ENCODE results near the gene FBXL17. TPM values are rescaled to one million over a fixed set of nuclear protein-coding genes. Genes with fewer than 3 reads are reported as not detected.

FBXL17 gene
- total RNA-seq, 2 donors from 2014 or later, result 14.1 to 22.8 TPM

GRCh38 chr5:108081707-108082106 lies 300.2 kb downstream of the FBXL17 start:
- intact Hi-C loops (cut with DNase I), result no loop called here
- no peaks in the 10 kb centered on the region for H3K9me3 ChIP-seq

GRCh38 chr5:108079753-108080152 lies 302.1 kb downstream of the FBXL17 start:
- Histone ChIP-seq H3K27ac (no peak overlapping the region), H3K4me3 (no peak overlapping the region), H3K27me3 (no peaks in the 10 kb centered on the region), H3K4me1 (no peaks in the 10 kb centered on the region), H3K9me3 (no peaks in the 10 kb centered on the region), H3K36me3 (no peaks in the 10 kb centered on the region), H3K9ac (ENCODE audit: low read depth in 2 of 2, low read length in 2 of 2) (no peak overlapping the region)
- TF ChIP-seq CTCF (IDR thresholded peaks at IDR 0.05), result no peak
- DNase-seq, result no peak
- intact Hi-C loops (cut with DNase I), result no loop called here

More at GRCh38 chr5:108081707-108082106, 300.2 kb downstream of the FBXL17 start:
- no peak for DNase-seq
- Histone ChIP-seq H3K4me3 (no peak overlapping the region), H3K36me3 (no peaks in the 10 kb centered on the region), H3K27me3 (no peaks in the 10 kb centered on the region), H3K27ac (no peak overlapping the region), H3K4me1 (no peaks in the 10 kb centered on the region), H3K9ac (ENCODE audit: low read depth in 2 of 2, low read length in 2 of 2) (no peak overlapping the region)
- TF ChIP-seq CTCF (IDR thresholded peaks at IDR 0.05), result no peak

- no peaks in the 10 kb centered on the region for H3K4me1 ChIP-seq
- H3K36me3 ChIP-seq, result no peaks in the 10 kb centered on the region
- no peak overlapping the region for H3K4me3 ChIP-seq
- intact Hi-C loops (cut with DNase I), result no loop called here
- no peak for DNase-seq
- no peak overlapping the region for H3K9ac ChIP-seq (ENCODE audit: low read depth in 2 of 2, low read length in 2 of 2)
- no peaks in the 10 kb centered on the region for H3K9me3 ChIP-seq
- no peak for TF ChIP-seq CTCF (IDR thresholded peaks at IDR 0.05)
- H3K27me3 ChIP-seq, result no peaks in the 10 kb centered on the region
- no peak overlapping the region for H3K27ac ChIP-seq
These were observed 303.0 kb downstream of the FBXL17 start for GRCh38 chr5:108078882-108079281.

- no peak overlapping the region for H3K4me3 ChIP-seq
- no peak for DNase-seq
- H3K27ac ChIP-seq, result no peak overlapping the region
- TF ChIP-seq CTCF (IDR thresholded peaks at IDR 0.05), result no peak
- H3K9me3 ChIP-seq, result no peaks in the 10 kb centered on the region
- no peaks in the 10 kb centered on the region for H3K4me1 ChIP-seq
- no peaks in the 10 kb centered on the region for H3K27me3 ChIP-seq
- intact Hi-C loops (cut with DNase I), result no loop called here
- H3K36me3 ChIP-seq, result no peaks in the 10 kb centered on the region
- no peak overlapping the region for H3K9ac ChIP-seq (ENCODE audit: low read depth in 2 of 2, low read length in 2 of 2)
These were observed 303.6 kb downstream of the FBXL17 start for GRCh38 chr5:108078345-108078744.

- no peak overlapping the region for H3K27ac ChIP-seq
- H3K9me3 ChIP-seq, result no peaks in the 10 kb centered on the region
- no peaks in the 10 kb centered on the region for H3K4me1 ChIP-seq
- no peaks in the 10 kb centered on the region for H3K27me3 ChIP-seq
- no peaks in the 10 kb centered on the region for H3K36me3 ChIP-seq
- TF ChIP-seq CTCF (IDR thresholded peaks at IDR 0.05), result no peak
- H3K9ac ChIP-seq (ENCODE audit: low read depth in 2 of 2, low read length in 2 of 2), result no peak overlapping the region
- H3K4me3 ChIP-seq, result no peak overlapping the region
- intact Hi-C loops (cut with DNase I), result no loop called here
- no peak for DNase-seq
These were observed 307.3 kb downstream of the FBXL17 start for GRCh38 chr5:108074626-108075025.

- intact Hi-C loops (cut with DNase I), result no loop called here
- no peaks in the 10 kb centered on the region for H3K36me3 ChIP-seq
- no peaks in the 10 kb centered on the region for H3K27me3 ChIP-seq
- H3K4me3 ChIP-seq, result no peak overlapping the region
- DNase-seq, result no peak
- TF ChIP-seq CTCF (IDR thresholded peaks at IDR 0.05), result no peak
- no peaks in the 10 kb centered on the region for H3K4me1 ChIP-seq
- no peak overlapping the region for H3K9ac ChIP-seq (ENCODE audit: low read depth in 2 of 2, low read length in 2 of 2)
- no peak overlapping the region for H3K27ac ChIP-seq
- H3K9me3 ChIP-seq, result no peaks in the 10 kb centered on the region
These were observed 317.6 kb downstream of the FBXL17 start for GRCh38 chr5:108064302-108064701.
